Neuron (in vitro differentiated cells): ENCODE measurements around the gene SLC16A3.
"Not testable (repeated sequence)": the region's sequence is repeated elsewhere in the genome, so short reads cannot be mapped to it uniquely, and the experiment has no call there.

ENCODE experiments used
- H2AFZ ChIP-seq: one replicate; pipeline ENCODE4 v1.6.1; 2013; ENCODE audit warnings: low read depth, mild to moderate bottlenecking, inconsistent platforms, low read length, moderate library complexity
- H3K27me3 ChIP-seq: one replicate; pipeline ENCODE4 v1.6.1; 2013; ENCODE audit warnings: low read length; ENCODE audit not compliant: insufficient read depth
- H3K36me3 ChIP-seq: one replicate; pipeline ENCODE4 v1.6.1; 2013; ENCODE audit warnings: low read length; ENCODE audit not compliant: insufficient read depth
- H3K4me1 ChIP-seq: one replicate; pipeline ENCODE4 v1.6.1; 2013; ENCODE audit warnings: low read length; ENCODE audit not compliant: insufficient read depth
- H3K4me3 ChIP-seq: 2 replicates; pipeline ENCODE4 v1.5.1; 2013; ENCODE audit warnings: mild to moderate bottlenecking, low read length, moderate library complexity
- H3K9me3 ChIP-seq: one replicate; pipeline ENCODE4 v1.6.1; 2013; ENCODE audit warnings: low read length

SLC16A3 gene

DNA sequence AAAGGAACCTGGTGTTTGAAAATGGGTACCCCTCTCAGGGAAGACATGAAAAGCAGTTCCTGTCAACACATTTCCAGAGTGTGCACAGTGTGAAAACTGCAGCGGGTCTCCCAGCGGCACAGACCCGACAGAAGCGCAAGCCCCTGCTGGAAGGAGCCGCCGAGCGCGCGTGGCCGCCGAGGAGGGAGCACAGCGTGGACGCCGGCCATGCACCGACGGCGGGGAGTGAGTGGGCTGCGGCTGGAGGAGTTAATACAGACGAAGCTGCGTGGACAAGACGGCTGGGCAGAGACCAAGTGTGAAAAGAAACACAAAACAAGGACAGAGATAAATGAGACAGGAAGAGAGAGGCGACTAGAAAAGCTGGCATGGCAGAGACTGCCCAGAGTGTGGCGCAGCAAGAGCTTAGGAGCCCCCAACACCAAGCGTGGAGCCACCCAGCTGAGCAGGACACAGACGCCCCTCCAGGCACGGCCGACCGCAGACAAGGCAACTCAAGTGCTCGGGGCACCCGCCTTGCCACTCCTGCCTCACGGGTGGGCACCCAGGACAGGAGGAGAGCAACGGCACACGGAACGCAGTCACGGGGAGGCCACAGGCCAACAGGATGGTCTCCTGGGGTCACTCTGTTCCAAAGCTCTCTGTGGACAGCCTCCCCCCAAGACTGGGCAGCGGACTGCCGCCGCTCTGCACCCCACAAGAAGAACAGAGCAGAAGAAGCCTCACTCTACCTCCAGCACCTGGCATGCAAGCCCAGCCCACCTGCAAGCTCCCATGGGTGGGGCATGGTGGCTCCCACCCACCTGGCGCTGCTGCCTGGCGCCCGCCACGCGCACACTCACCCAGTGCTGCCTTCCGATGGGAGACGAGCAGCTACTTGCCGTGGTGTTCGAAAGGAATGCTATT, 16.5 kb downstream of the SLC16A3 start:
- H3K36me3 ChIP-seq = peaks cover 88% of the 10 kb centered on the region
- H3K9me3 ChIP-seq = no peaks in the 10 kb centered on the region
- H3K4me1 ChIP-seq = no peaks in the 10 kb centered on the region
- H3K27me3 ChIP-seq = no peaks in the 10 kb centered on the region
- no peak overlapping the region for H2AFZ ChIP-seq
- no peak overlapping the region for H3K4me3 ChIP-seq

DNA sequence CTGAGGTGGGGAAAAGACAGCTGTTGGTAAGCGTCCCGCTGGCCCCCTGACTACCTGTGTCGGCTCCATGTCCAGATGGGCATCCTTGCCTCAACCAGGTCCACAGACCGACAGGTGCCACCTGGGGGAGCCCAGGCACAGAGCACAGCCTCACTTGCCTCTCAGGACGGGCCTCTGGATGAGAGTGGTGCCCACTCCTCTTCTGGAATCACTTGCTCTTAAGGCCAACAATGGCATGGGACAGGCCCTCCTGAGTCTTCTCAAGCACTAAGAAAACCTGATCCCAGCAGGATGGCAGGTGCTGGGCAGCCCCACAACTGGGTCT, 17.2 kb downstream of the SLC16A3 start:
- Histone ChIP-seq H2AFZ (no peak overlapping the region), H3K4me3 (no peak overlapping the region), H3K27me3 (no peaks in the 10 kb centered on the region), H3K36me3 (peaks cover 94% of the 10 kb centered on the region), H3K9me3 (no peaks in the 10 kb centered on the region), H3K4me1 (no peaks in the 10 kb centered on the region)

DNA sequence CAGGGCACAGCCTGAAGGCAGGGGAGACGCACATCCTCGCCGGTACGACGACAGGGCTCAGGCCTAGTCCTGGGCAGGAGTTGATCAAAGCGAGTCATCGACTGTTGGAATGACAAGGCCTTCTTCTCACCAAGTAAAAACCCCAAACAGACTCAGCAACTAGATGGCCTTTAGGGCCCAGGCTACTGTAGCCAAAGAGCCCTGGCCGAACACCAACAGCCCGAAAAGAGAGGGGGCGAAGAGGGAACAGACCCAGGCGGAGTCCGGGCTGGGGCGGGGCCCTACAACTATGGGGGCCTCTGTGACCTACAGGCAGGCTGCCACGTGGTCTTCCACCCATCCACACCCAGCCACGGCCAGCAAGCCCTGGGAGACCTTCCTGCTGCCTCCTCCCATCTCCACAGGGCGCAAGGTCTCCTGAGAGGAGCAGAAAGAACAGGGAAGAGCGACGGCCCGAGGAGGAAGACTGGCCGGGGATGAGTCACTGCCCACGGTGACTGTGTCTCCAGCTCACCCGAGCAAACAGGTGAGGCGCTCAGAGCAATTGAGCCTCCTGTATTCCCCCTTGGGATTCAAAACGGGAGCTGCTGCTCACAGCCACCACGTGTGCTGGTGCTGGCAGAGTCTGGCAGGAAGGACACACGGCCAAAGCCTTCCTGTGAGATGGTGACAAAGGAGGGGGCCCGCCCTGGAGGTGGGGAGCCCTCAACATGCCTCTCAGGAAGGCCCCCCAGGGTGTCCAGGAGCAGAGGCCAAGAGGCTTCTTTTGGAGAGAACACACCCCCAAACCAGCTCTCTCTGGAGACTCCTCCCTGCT, 17.7 kb downstream of the SLC16A3 start:
- Histone ChIP-seq H3K4me3 (no peak overlapping the region), H3K27me3 (no peaks in the 10 kb centered on the region), H3K9me3 (no peaks in the 10 kb centered on the region), H3K36me3 (peaks cover 96% of the 10 kb centered on the region), H2AFZ (no peak overlapping the region), H3K4me1 (no peaks in the 10 kb centered on the region)

GRCh38 chr17:82247182-82247823, 18.5 kb downstream of the SLC16A3 start:
- H3K4me1 ChIP-seq = no peaks in the 10 kb centered on the region
- no peaks in the 10 kb centered on the region for H3K9me3 ChIP-seq
- H3K36me3 ChIP-seq = peaks cover 97% of the 10 kb centered on the region
- H3K27me3 ChIP-seq = no peaks in the 10 kb centered on the region
- no peak overlapping the region for H2AFZ ChIP-seq
- H3K4me3 ChIP-seq = no peak overlapping the region

DNA sequence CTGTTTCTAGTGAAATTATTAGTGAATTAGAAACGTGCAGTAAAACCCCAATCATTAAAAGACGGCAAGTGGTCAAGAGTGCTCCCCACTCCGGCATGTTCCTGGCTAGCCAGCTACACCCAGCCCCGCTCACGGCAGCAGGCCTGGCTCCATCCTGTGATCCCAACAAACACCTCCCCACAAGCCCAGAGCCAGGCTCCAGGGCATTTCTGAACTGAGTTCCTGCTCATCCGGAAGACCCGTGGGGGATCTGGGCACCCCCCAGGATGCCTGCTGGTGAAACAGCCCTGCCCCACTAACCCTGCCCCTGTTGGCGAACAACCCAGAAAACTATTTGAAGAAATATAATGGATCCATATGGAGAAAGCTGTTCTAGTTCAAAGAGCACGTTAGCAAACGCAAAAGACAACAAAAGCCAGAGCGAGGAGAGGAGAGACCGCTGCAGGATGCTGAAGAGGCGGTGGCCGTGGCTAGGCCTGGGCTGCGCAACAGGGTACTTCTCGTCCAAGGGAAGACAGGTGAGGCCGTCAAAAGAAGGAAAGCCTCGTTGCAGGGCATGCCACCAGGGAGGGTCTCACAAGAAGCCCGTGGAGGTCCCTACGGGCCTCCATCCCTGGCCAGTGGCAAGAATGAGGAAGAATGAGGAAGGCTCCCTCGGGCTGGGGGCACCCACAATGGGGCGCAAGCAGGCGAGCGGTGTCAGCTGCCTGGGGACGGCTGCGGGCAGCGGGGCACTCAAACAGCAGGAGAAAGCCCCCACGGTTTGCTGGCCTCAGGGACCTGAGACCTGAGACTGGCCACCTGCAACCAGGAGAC, 19.2 kb downstream of the SLC16A3 start:
- Histone ChIP-seq H3K36me3 (peaks cover 98% of the 10 kb centered on the region), H3K9me3 (no peaks in the 10 kb centered on the region), H3K4me1 (no peaks in the 10 kb centered on the region), H2AFZ (no peak overlapping the region), H3K4me3 (no peak overlapping the region), H3K27me3 (no peaks in the 10 kb centered on the region)

GRCh38 chr17:82248815-82249674, 20.2 kb downstream of the SLC16A3 start:
- H2AFZ ChIP-seq = no peak overlapping the region
- no peaks in the 10 kb centered on the region for H3K27me3 ChIP-seq
- H3K4me3 ChIP-seq = no peak overlapping the region
- H3K9me3 ChIP-seq = no peaks in the 10 kb centered on the region
- peaks cover 92% of the 10 kb centered on the region for H3K36me3 ChIP-seq
- no peaks in the 10 kb centered on the region for H3K4me1 ChIP-seq

- no peak overlapping the region for H2AFZ ChIP-seq
- peaks cover 84% of the 10 kb centered on the region for H3K36me3 ChIP-seq
- H3K27me3 ChIP-seq = no peaks in the 10 kb centered on the region
- H3K4me3 ChIP-seq = no peak overlapping the region
- H3K9me3 ChIP-seq = no peaks in the 10 kb centered on the region
- no peaks in the 10 kb centered on the region for H3K4me1 ChIP-seq
These were observed 21.2 kb downstream of the SLC16A3 start for GRCh38 chr17:82249896-82250581.

DNA sequence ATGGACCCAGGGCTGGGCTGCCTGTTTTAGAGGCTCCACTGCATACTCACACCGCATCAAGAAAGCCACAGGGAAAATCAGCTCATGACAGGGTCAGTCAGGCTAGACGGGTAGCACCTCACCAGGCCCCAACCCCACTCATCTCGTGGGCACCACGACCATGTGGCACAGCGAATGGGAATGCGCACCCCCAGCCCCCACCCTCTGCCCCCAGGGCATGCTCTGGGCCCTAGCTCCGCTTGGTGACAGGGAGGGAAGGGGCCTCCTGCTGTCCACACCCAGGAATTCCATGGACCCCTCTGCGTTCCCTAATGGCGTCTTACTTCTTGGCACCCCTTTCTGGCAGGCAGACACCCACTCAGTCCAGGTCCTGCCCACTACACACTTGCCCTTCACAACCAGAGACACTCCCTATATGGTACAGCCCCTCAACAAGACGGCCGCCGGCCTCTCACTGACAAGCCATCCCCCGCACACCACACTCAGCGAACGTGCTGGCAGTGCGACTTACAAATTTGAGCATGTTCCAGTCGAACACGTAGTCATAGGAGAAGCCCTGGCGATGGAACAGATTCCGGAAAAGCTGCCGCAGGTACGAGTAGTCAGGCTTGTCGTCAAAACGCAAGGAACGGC, 22.1 kb downstream of the SLC16A3 start:
- Histone ChIP-seq H3K9me3 (no peaks in the 10 kb centered on the region), H3K36me3 (peaks cover 84% of the 10 kb centered on the region), H3K4me1 (no peaks in the 10 kb centered on the region), H3K27me3 (no peaks in the 10 kb centered on the region), H2AFZ (no peak overlapping the region), H3K4me3 (no peak overlapping the region)

DNA sequence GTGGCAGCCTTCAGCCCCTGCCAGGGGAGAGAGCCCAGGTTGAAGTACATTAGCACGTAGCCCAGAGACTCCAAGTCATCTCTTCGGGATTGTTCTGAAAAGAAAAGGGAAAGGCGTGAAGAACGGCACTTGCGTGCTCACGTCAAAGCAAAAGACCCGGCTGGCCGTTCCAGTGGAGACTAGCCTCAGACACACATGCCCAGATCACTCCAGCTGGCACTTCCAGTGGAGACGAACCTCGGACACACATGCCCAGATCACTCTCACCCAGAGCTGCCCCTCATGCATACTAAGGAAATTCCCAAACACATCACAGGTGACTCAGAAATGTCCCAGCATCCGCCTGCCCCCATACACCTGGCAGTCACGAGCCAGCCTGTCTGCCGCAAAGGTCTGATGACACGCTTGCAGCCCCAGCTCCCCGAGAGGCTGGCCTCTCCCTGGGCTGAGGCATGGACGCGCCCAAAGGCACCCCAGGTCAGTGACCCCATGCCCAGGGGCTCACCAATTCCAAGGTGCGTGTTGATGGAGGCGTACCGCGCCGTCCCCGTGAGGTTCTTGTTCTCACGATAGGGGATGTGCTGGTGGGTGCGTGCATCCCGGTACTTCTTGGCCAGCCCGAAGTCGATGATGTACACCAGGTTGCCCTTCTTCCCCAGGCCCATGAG, 23.8 kb downstream of the SLC16A3 start:
- Histone ChIP-seq H3K27me3 (no peaks in the 10 kb centered on the region), H2AFZ (no peak overlapping the region), H3K36me3 (peaks cover 83% of the 10 kb centered on the region), H3K9me3 (no peaks in the 10 kb centered on the region), H3K4me3 (no peak overlapping the region), H3K4me1 (no peaks in the 10 kb centered on the region)

DNA sequence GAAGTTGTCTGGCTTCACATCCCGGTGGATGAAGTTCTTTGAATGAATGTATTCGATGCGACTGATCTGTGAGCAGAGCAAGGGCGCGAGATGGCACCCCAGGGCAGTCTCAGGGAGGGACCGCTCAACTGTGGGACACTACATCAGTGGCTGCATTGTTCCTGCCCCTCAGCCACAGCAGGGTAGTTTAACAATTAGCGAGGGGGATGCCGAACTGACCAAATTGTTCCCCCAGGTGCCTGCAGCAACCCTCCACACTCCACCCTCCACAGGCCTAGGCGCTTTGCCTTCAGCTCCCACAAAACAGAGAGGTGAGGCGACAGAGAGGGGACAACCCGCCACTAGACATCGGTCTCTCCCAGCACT, 24.3 kb downstream of the SLC16A3 start:
- H2AFZ ChIP-seq = no peak overlapping the region
- no peaks in the 10 kb centered on the region for H3K9me3 ChIP-seq
- H3K36me3 ChIP-seq = peaks cover 81% of the 10 kb centered on the region
- no peak overlapping the region for H3K4me3 ChIP-seq
- no peaks in the 10 kb centered on the region for H3K27me3 ChIP-seq
- no peaks in the 10 kb centered on the region for H3K4me1 ChIP-seq

DNA sequence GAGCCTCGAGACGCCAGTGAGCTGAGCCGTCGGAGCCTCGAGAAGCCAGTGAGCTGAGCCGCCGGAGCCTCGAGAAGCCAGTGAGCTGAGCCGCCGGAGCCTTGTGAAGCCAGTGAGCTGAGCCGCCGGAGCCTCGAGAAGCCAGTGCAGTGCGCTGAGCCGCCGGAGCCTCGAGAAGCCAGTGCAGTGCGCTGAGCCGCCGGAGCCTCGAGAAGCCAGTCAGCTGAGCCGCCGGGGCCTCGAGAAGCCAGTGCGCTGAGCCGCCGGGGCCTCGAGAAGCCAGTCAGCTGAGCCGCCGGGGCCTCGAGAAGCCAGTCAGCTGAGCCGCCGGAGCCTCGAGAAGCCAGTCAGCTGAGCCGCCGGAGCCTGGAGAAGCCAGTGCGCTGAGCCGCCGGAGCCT, 25.3 kb downstream of the SLC16A3 start:
- H3K4me1 ChIP-seq, H2AFZ ChIP-seq, H3K9me3 ChIP-seq, H3K4me3 ChIP-seq, H3K27me3 ChIP-seq: not testable (repeated sequence)
- H3K36me3 ChIP-seq = peaks cover 81% of the 10 kb centered on the region
